Body of pancreas (tissue), 4 donors: Measurements from ENCODE around the gene GNG5. TPM values are rescaled to one million over a fixed set of nuclear protein-coding genes. Genes with fewer than 3 reads are reported as not detected.

Experiments used
- ATAC-seq: fragments of 150-250 bp; one replicate; pipeline ENCODE4 v1.9.1; 2016
- DNase-seq, 4 donors: peaks; one replicate each; pipeline ENCODE4 v3.0.0-alpha.2; 2019
- H3K27ac ChIP-seq, 4 donors: fragments of 200-600 bp; sonication (generic); 1 replicate in 3 of 4; 2 replicates in 1 of 4; pipeline versions ENCODE4 v1.5.1 to v1.6.1; 2016 to 2019; ENCODE audit warnings: mild to moderate bottlenecking in 1 of 4, mixed read lengths in 1 of 4, moderate library complexity in 1 of 4
- H3K27me3 ChIP-seq, 2 donors: fragments of 200-600 bp; sonication (generic); one replicate each; pipeline ENCODE4 v1.6.0; 2016; ENCODE audit warnings: mild to moderate bottlenecking in 1 of 2
- H3K36me3 ChIP-seq, 2 donors: fragments of 200-600 bp; sonication (generic); replicated peaks in 1 of 2; 2 replicates each; pipeline ENCODE4 v1.5.1; 2016; ENCODE audit warnings: low read depth in 2 of 2; ENCODE audit not compliant: insufficient read depth in 1 of 2
- H3K4me1 ChIP-seq: fragments of 200-600 bp; sonication (generic); one replicate; pipeline ENCODE4 v1.6.0; 2016
- H3K4me3 ChIP-seq, 2 donors: fragments of 200-600 bp; sonication (generic); 1 replicate in 1 of 2; 2 replicates in 1 of 2; pipeline ENCODE4 v1.5.1; 2016 to 2019
- H3K9me3 ChIP-seq, 3 donors: fragments of 200-600 bp; sonication (generic); 1 replicate in 2 of 3; 2 replicates in 1 of 3; pipeline ENCODE4 v1.5.1; 2016
- CTCF ChIP-seq, 7 experiments: fragments of 450-650 bp in 4 of 7; fragments of 200-600 bp in 3 of 7; sonication (generic) in 3 of 7; IDR thresholded peaks; one replicate each; pipeline ENCODE4 v1.5.1; 2016 to 2019; ENCODE audit warnings: antibody characterized with exemption in 7 of 7
- POLR2A ChIP-seq, 3 donors: fragments of 450-650 bp; IDR thresholded peaks; one replicate each; pipeline ENCODE4 v1.6.1; 2016; ENCODE audit warnings: antibody characterized with exemption in 3 of 3, mild to moderate bottlenecking in 2 of 3
- WGBS, 2 donors: methylation state at CpG; one replicate each; pipeline ENCODE4 v1.1.5; 2017; 5-methylcytosine and 5-hydroxymethylcytosine counted together
- intact Hi-C: fragments of 100-400 bp; cut with DNase I; formaldehyde crosslinking; loops from one replicate; pipeline ENCODE4 v1.15.1; 2023
- total RNA-seq, 2 donors: library from RNA; depleted of rRNA; stranded (reverse); fragments of >200 nt; gene quantifications; one replicate each; pipeline ENCODE4 v1.1.0, GENCODE V29; 2016

GNG5 gene
- total RNA-seq, 2 donors from 2014 or later: 12.7 to 28.0 TPM

GRCh38 chr1:84496498-84496897 is 9.9 kb downstream of the GNG5 start:
- Histone ChIP-seq H3K9me3 (no peaks in the 10 kb centered on the region), H3K27me3 (no peaks in the 10 kb centered on the region), H3K36me3 (peaks cover 0 to 19% of the 10 kb centered on the region in 2 donors), H3K4me1 (peaks cover 17% of the 10 kb centered on the region), H3K27ac (no peak overlapping the region), H3K4me3 (no peak overlapping the region)
- WGBS, 2 donors: 79 to 83% methylated on average over 3 of the region's 3 CpGs
- ATAC-seq: no peak
- TF ChIP-seq POLR2A (IDR thresholded peaks at IDR 0.05) (no peak), CTCF (IDR thresholded peaks at IDR 0.05) (no peak)
- intact Hi-C loops: no loop called here
- no peak for DNase-seq

- DNase-seq (no peak), ATAC-seq (no peak)
- Histone ChIP-seq H3K4me1 (peaks cover 7% of the 10 kb centered on the region), H3K36me3 (peaks cover 0 to 29% of the 10 kb centered on the region in 2 donors), H3K27me3 (no peaks in the 10 kb centered on the region), H3K9me3 (no peaks in the 10 kb centered on the region), H3K27ac (no peak overlapping the region), H3K4me3 (no peak overlapping the region)
- 47 to 56% methylated on average over 1 of the region's 1 CpG for WGBS, 2 donors
- no peak for TF ChIP-seq CTCF (IDR thresholded peaks at IDR 0.05)
- TF ChIP-seq POLR2A (IDR thresholded peaks at IDR 0.05): no peak
- intact Hi-C loops: no loop called here
Measured at GRCh38 chr1:84493747-84494146, 12.6 kb downstream of the GNG5 start.

- ATAC-seq: no peak
- Histone ChIP-seq H3K4me1 (peaks cover 1% of the 10 kb centered on the region), H3K4me3 (no peak overlapping the region), H3K36me3 (peaks cover 0 to 22% of the 10 kb centered on the region in 2 donors), H3K27me3 (no peaks in the 10 kb centered on the region), H3K9me3 (no peaks in the 10 kb centered on the region), H3K27ac (no peak overlapping the region)
- intact Hi-C loops: no loop called here
- DNase-seq: no peak
- no peak for TF ChIP-seq CTCF (IDR thresholded peaks at IDR 0.05)
- no peak for TF ChIP-seq POLR2A (IDR thresholded peaks at IDR 0.05)
- WGBS, 2 donors: 58 to 67% methylated on average over 1 of the region's 1 CpG
Measured at GRCh38 chr1:84492726-84493125, 13.7 kb downstream of the GNG5 start.

- DNase-seq: no peak
- ATAC-seq: no peak
- TF ChIP-seq POLR2A (IDR thresholded peaks at IDR 0.05) (no peak), CTCF (IDR thresholded peaks at IDR 0.05) (no peak)
- H3K9me3 ChIP-seq: no peaks in the 10 kb centered on the region
- H3K4me3 ChIP-seq: no peak overlapping the region
- WGBS, 2 donors: 76 to 85% methylated on average over 2 of the region's 2 CpGs
- H3K27me3 ChIP-seq: no peaks in the 10 kb centered on the region
- peaks cover 13% of the 10 kb centered on the region for H3K4me1 ChIP-seq
- peaks cover 0 to 12% of the 10 kb centered on the region in 2 donors for H3K36me3 ChIP-seq
- no peak overlapping the region for H3K27ac ChIP-seq
- intact Hi-C loops: no loop called here
Measured at GRCh38 chr1:84489766-84490165, 16.6 kb downstream of the GNG5 start.

GRCh38 chr1:84488107-84488506 is 18.3 kb downstream of the GNG5 start:
- Histone ChIP-seq H3K9me3 (no peaks in the 10 kb centered on the region), H3K27ac (no peak overlapping the region), H3K36me3 (peaks cover 0 to 17% of the 10 kb centered on the region in 2 donors), H3K4me1 (peaks cover 13% of the 10 kb centered on the region), H3K4me3 (no peak overlapping the region), H3K27me3 (no peaks in the 10 kb centered on the region)
- ATAC-seq (no peak), DNase-seq (no peak)
- no peak for TF ChIP-seq POLR2A (IDR thresholded peaks at IDR 0.05)
- TF ChIP-seq CTCF (IDR thresholded peaks at IDR 0.05): no peak
- intact Hi-C loops: no loop called here
- 66 to 79% methylated on average over 3 of the region's 3 CpGs for WGBS, 2 donors
